Transverse colon (tissue), 4 donors: ENCODE results near the gene SLC6A20. TPM values are rescaled to one million over a fixed set of nuclear protein-coding genes. Genes with fewer than 3 reads are reported as not detected.

Experiments used
- DNase-seq: peaks from one replicate; pipeline ENCODE4 v3.0.0-alpha.2; 2019
- H3K27ac ChIP-seq, 4 donors: fragments of 200-600 bp; sonication (generic); 2 replicates each; pipeline ENCODE4 v1.5.1; 2016 to 2018; ENCODE audit warnings: inconsistent platforms in 4 of 4
- H3K27me3 ChIP-seq: fragments of 200-600 bp; sonication (generic); 2 replicates; pipeline ENCODE4 v1.5.1; 2017; ENCODE audit warnings: inconsistent platforms
- H3K36me3 ChIP-seq, 4 donors: fragments of 200-600 bp; sonication (generic); 2 replicates each; pipeline ENCODE4 v1.5.1; 2017 to 2019; ENCODE audit warnings: inconsistent platforms in 4 of 4
- H3K4me1 ChIP-seq, 4 donors: fragments of 200-600 bp; sonication (generic); 2 replicates each; pipeline ENCODE4 v1.5.1; 2017 to 2020; ENCODE audit warnings: inconsistent platforms in 4 of 4
- H3K4me3 ChIP-seq, 4 donors: fragments of 200-600 bp; sonication (generic); 1 replicate in 1 of 4; 2 replicates in 3 of 4; pipeline versions ENCODE4 v1.5.1 to v1.6.1; 2017 to 2019; ENCODE audit warnings: inconsistent platforms in 4 of 4
- H3K9me3 ChIP-seq, 2 donors: fragments of 200-600 bp; sonication (generic); 2 replicates each; pipeline ENCODE4 v1.5.1; 2017 to 2019; ENCODE audit warnings: inconsistent platforms in 2 of 2
- EP300 ChIP-seq: sonication (generic); formaldehyde crosslinking; IDR thresholded peaks from one replicate; pipeline ENCODE4 v1.6.1; 2017; ENCODE audit warnings: antibody characterized with exemption, low read depth
- POLR2A ChIP-seq: fragments of 450-650 bp; IDR thresholded peaks from one replicate; pipeline ENCODE4 v1.6.1; 2016; ENCODE audit warnings: antibody characterized with exemption, mild to moderate bottlenecking, moderate library complexity
- POLR2AphosphoS5 ChIP-seq, 3 donors: sonication (generic); formaldehyde crosslinking; IDR thresholded peaks; one replicate each; pipeline ENCODE4 v1.6.1; 2016; ENCODE audit warnings: antibody characterized with exemption in 3 of 3
- WGBS, 2 donors: methylation state at CpG; one replicate each; pipeline ENCODE4 v1.1.5; 2018; ENCODE audit warnings: low coverage in 1 of 2; 5-methylcytosine and 5-hydroxymethylcytosine counted together
- in situ Hi-C, 4 donors: fragments of 200-750 bp; cut with MboI; loops; one replicate each; pipeline versions ENCODE4 v1.15.0 to v1.15.1; 2017; ENCODE audit warnings: low sequenced_read_pairs in 3 of 4, low pct_ligation_motif_present in 1 of 4, low pct_unique_long_range_greater_than_20kb in 1 of 4
- intact Hi-C: fragments of 100-400 bp; cut with DNase I; formaldehyde crosslinking; loops from one replicate; pipeline ENCODE4 v1.15.1; 2023; ENCODE audit warnings: low total_unique reads
- total RNA-seq, 4 donors: library from RNA; depleted of rRNA; stranded (reverse); fragments of >200 nt; gene quantifications; one replicate each; pipeline ENCODE4 v1.1.0, GENCODE V29; 2016
- TF ChIP-seq, protein P1 (sequence below), 5 experiments: fragments of 200-600 bp in 3 of 5; fragments of 450-650 bp in 2 of 5; sonication (generic) in 3 of 5; IDR thresholded peaks; 1 replicate in 2 of 5; 2 replicates in 3 of 5; pipeline ENCODE4 v1.5.1; 2016 to 2017; ENCODE audit warnings: antibody characterized with exemption in 5 of 5, inconsistent platforms in 3 of 5, mild to moderate bottlenecking in 2 of 5, moderate library complexity in 1 of 5

SLC6A20 gene
- total RNA-seq, 4 donors from 2014 or later, result 0.32 to 0.41 TPM; not detected in 2

DNA sequence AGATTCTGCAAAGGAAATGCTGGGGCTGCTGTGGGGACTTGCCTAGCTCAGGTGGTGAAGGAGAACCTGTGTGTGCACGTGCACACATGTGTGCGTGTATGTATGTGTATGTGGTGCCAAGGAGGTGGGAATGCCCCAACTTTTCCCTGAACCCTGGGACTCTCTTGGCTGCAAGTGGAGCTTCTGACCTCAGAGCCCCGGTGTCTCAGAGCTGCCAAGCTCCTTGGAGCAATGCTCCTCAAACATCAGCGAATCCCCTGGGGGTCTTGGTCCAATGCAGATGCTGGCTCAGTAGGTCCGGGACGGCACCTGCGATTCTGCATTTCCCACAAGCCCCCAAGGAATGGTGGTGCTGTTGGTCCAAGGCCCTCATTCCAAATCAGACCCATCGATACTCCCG lies 5.8 kb upstream of the SLC6A20 start:
- WGBS, 2 donors, result 93% methylated on average over 8 of the region's 9 CpGs; no CpG with 5 or more reads in 1 of the 2 donors
- Histone ChIP-seq H3K36me3 (no peaks in the 10 kb centered on the region), H3K27me3 (peaks cover 20% of the 10 kb centered on the region), H3K4me3 (no peak overlapping the region), H3K4me1 (no peaks in the 10 kb centered on the region), H3K27ac (no peak overlapping the region), H3K9me3 (no peaks in the 10 kb centered on the region)
- TF ChIP-seq, protein P1, sequence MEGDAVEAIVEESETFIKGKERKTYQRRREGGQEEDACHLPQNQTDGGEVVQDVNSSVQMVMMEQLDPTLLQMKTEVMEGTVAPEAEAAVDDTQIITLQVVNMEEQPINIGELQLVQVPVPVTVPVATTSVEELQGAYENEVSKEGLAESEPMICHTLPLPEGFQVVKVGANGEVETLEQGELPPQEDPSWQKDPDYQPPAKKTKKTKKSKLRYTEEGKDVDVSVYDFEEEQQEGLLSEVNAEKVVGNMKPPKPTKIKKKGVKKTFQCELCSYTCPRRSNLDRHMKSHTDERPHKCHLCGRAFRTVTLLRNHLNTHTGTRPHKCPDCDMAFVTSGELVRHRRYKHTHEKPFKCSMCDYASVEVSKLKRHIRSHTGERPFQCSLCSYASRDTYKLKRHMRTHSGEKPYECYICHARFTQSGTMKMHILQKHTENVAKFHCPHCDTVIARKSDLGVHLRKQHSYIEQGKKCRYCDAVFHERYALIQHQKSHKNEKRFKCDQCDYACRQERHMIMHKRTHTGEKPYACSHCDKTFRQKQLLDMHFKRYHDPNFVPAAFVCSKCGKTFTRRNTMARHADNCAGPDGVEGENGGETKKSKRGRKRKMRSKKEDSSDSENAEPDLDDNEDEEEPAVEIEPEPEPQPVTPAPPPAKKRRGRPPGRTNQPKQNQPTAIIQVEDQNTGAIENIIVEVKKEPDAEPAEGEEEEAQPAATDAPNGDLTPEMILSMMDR (IDR thresholded peaks at IDR 0.05), result no peak
- TF ChIP-seq POLR2A (no peak), POLR2AphosphoS5 (IDR thresholded peaks at IDR 0.05) (no peak), EP300 (no peak)
- in situ Hi-C loops, result no loop called here
- intact Hi-C loops, result loop anchor here (5.0 kb wide), 1 partner anchor 1255 kb away; no protein-coding TSS in a partner anchor
- DNase-seq, result no peak

- WGBS, 2 donors, result 63% methylated on average over 4 of the region's 4 CpGs; no CpG with 5 or more reads in 1 of the 2 donors
- Histone ChIP-seq H3K9me3 (no peaks in the 10 kb centered on the region), H3K4me1 (peaks cover 5 to 10% (median 9%) of the 10 kb centered on the region in 4 donors), H3K36me3 (no peaks in the 10 kb centered on the region), H3K27me3 (peaks cover 35% of the 10 kb centered on the region), H3K27ac (no peak overlapping the region), H3K4me3 (no peak overlapping the region)
- intact Hi-C loops, result loop anchor here (5.0 kb wide), 1 partner anchor 1253 kb away; no protein-coding TSS in a partner anchor
- DNase-seq, result peak; percentile 35
- in situ Hi-C loops, result no loop called here
- TF ChIP-seq, protein P1 (IDR thresholded peaks at IDR 0.05), result no peak
Measured at GRCh38 chr3:45800611-45801010, 4.3 kb upstream of the SLC6A20 start.

- intact Hi-C loops, result no loop called here
Measured at GRCh38 chr3:45799586-45799985, 3.2 kb upstream of the SLC6A20 start.

DNA sequence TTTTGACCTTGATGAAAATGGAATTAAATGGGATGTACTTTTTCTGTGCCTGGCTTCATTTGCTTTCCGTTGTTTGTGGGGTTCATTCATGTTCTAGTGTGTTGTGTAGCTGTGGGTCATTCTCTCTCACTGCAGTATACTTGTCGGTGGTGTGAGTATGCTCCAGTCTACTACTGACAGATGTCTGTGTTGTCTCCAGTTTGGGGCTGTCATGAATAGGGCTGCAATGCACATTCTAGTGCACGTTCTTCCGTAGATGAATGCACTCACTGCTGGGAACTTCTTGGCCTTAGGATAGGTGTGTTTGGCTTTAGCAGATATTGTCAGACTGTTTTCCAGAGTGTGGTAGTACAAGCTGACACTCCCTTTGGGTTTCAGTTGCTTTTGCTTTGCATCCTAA lies 1.7 kb upstream of the SLC6A20 start:
- Histone ChIP-seq H3K4me3 (no peak overlapping the region), H3K27me3 (peaks cover 47% of the 10 kb centered on the region), H3K27ac (no peak overlapping the region), H3K36me3 (no peaks in the 10 kb centered on the region), H3K9me3 (no peaks in the 10 kb centered on the region), H3K4me1 (peaks cover 6 to 10% (median 10%) of the 10 kb centered on the region in 4 donors)
- DNase-seq, result no peak
- in situ Hi-C loops, result no loop called here
- WGBS, 2 donors, result 76 to 79% methylated on average over 4 of the region's 4 CpGs
- intact Hi-C loops, result no loop called here
- TF ChIP-seq POLR2AphosphoS5 (IDR thresholded peaks at IDR 0.05) (no peak), POLR2A (no peak), EP300 (no peak)
- TF ChIP-seq, protein P1 (IDR thresholded peaks at IDR 0.05), result no peak

More at GRCh38 chr3:45799586-45799985, 3.2 kb upstream of the SLC6A20 start:
- H3K27me3 ChIP-seq, result peaks cover 45% of the 10 kb centered on the region
- no peak for DNase-seq
- TF ChIP-seq, protein P1 (IDR thresholded peaks at IDR 0.05), result no peak
- no peak for TF ChIP-seq EP300
- TF ChIP-seq POLR2AphosphoS5 (IDR thresholded peaks at IDR 0.05), result no peak
- no peak for TF ChIP-seq POLR2A
- peaks cover 6 to 10% (median 10%) of the 10 kb centered on the region in 4 donors for H3K4me1 ChIP-seq
- no peaks in the 10 kb centered on the region for H3K36me3 ChIP-seq
- H3K4me3 ChIP-seq, result no peak overlapping the region
- in situ Hi-C loops, result no loop called here
- H3K27ac ChIP-seq, result no peak overlapping the region
- WGBS, 2 donors, result 100% methylated on average over 2 of the region's 2 CpGs; no CpG with 5 or more reads in 1 of the 2 donors
- no peaks in the 10 kb centered on the region for H3K9me3 ChIP-seq
